Measurements from ENCODE around the gene CADM4.

- TF ChIP-seq, protein P1, sequence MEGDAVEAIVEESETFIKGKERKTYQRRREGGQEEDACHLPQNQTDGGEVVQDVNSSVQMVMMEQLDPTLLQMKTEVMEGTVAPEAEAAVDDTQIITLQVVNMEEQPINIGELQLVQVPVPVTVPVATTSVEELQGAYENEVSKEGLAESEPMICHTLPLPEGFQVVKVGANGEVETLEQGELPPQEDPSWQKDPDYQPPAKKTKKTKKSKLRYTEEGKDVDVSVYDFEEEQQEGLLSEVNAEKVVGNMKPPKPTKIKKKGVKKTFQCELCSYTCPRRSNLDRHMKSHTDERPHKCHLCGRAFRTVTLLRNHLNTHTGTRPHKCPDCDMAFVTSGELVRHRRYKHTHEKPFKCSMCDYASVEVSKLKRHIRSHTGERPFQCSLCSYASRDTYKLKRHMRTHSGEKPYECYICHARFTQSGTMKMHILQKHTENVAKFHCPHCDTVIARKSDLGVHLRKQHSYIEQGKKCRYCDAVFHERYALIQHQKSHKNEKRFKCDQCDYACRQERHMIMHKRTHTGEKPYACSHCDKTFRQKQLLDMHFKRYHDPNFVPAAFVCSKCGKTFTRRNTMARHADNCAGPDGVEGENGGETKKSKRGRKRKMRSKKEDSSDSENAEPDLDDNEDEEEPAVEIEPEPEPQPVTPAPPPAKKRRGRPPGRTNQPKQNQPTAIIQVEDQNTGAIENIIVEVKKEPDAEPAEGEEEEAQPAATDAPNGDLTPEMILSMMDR (IDR thresholded peaks at IDR 0.05; ENCODE audit: low read depth, low read length, poor library complexity, severe bottlenecking), result no peak
- no peak for TF ChIP-seq EZH2phosphoT487 (IDR thresholded peaks at IDR 0.05; ENCODE audit: borderline replicate concordance, low read length)
Measured at GRCh38 chr19:43591904-43592772, 47.5 kb downstream of the CADM4 start.
